Right lobe of liver (tissue), 6 donors: ENCODE data around the gene CDK8. TPM values are rescaled to one million over a fixed set of nuclear protein-coding genes. Genes with fewer than 3 reads are reported as not detected.

Source experiments
- ATAC-seq, 4 donors: fragments of 200-7000 bp; cut with Tn5 transposase; one replicate each; pipeline ENCODE4 v1.9.1; 2020; ENCODE audit warnings: mild to moderate bottlenecking in 4 of 4, moderate library complexity in 4 of 4
- DNase-seq, 3 donors: peaks; one replicate each; pipeline ENCODE4 v3.0.0-alpha.2; 2020
- H3K27ac ChIP-seq, 3 donors: fragments of 200-600 bp; one replicate each; pipeline ENCODE4 v1.8.0; 2022
- H3K27me3 ChIP-seq, 2 donors: fragments of 200-600 bp; one replicate each; pipeline ENCODE4 v1.8.0; 2022
- H3K36me3 ChIP-seq, 4 donors: fragments of 200-600 bp; sonication (generic) in 1 of 4; one replicate each; pipeline versions ENCODE4 v1.5.1 to v1.8.0; 2017 to 2022; ENCODE audit warnings: control low read depth in 1 of 4
- H3K4me1 ChIP-seq, 4 donors: fragments of 200-600 bp; sonication (generic) in 1 of 4; one replicate each; pipeline versions ENCODE4 v1.5.1 to v1.8.0; 2017 to 2022; ENCODE audit warnings: control low read depth in 1 of 4
- H3K4me3 ChIP-seq, 3 donors: fragments of 200-600 bp; one replicate each; pipeline ENCODE4 v1.8.0; 2022
- H3K9me3 ChIP-seq, 4 donors: fragments of 200-600 bp; sonication (generic) in 1 of 4; one replicate each; pipeline versions ENCODE4 v1.5.1 to v1.8.0; 2017 to 2022; ENCODE audit warnings: control low read depth in 1 of 4
- CTCF ChIP-seq, 4 donors: fragments of 200-600 bp in 3 of 4; fragments of 450-650 bp in 1 of 4; IDR thresholded peaks; one replicate each; pipeline versions ENCODE4 v1.5.1 to v1.8.0; 2016 to 2022; ENCODE audit warnings: antibody characterized with exemption in 4 of 4, mild to moderate bottlenecking in 2 of 4
- POLR2A ChIP-seq: fragments of 450-650 bp; IDR thresholded peaks from one replicate; pipeline ENCODE4 v1.6.1; 2017; ENCODE audit warnings: antibody characterized with exemption, mild to moderate bottlenecking
- WGBS: methylation state at CpG from one replicate; pipeline ENCODE4 v1.1.6; 2018; ENCODE audit warnings: low coverage, low lambda C conversion rate; ENCODE audit not compliant: insufficient coverage; ENCODE audit errors: missing lambda C conversion rate; 5-methylcytosine and 5-hydroxymethylcytosine counted together
- intact Hi-C, 2 donors: fragments of 100-400 bp; cut with DNase I; formaldehyde crosslinking; loops; one replicate each; pipeline versions ENCODE4 v1.11.2 to v1.14.1; 2022
- total RNA-seq, 6 experiments: library from RNA; depleted of rRNA in 2 of 6; stranded (reverse); fragments of >200 nt in 2 of 6; fragmentation: NEBNext Ultra II Directional in 3 of 6; extraction: Animal tissue kit (Norgen Biotek cat#: 25700) in 3 of 6; gene quantifications; one replicate each; pipeline versions ENCODE4 v1.1.0 to v1.2.4, GENCODE V29; 2016 to 2023
- donor health status: DM: no; HTN: yes; CAD: no.
- donor health status: DM: no; HTN: no; CAD: no.
- donor health status: DM: no; HTN: no; CAD: no.
- donor health status: DM: no; HTN: yes; CAD: no.
- donor health status: DM: no; HTN: yes; CAD: no.

Gene CDK8
- total RNA-seq, 6 experiments from 2014 or later, result 6.2 to 10.5 (median 7.7) TPM

GRCh38 chr13:26386026-26386425 lies 132.1 kb downstream of the CDK8 start:
- WGBS, result 92% methylated on average over 1 of the region's 1 CpG
- no peak for DNase-seq
- TF ChIP-seq POLR2A, result no peak
- no peak for TF ChIP-seq CTCF (IDR thresholded peaks at IDR 0.05)
- Histone ChIP-seq H3K36me3 (peaks cover 0 to 6% (median 0%) of the 10 kb centered on the region in 4 donors), H3K27ac (no peak overlapping the region), H3K4me1 (no peaks in the 10 kb centered on the region), H3K9me3 (no peaks in the 10 kb centered on the region), H3K27me3 (no peaks in the 10 kb centered on the region), H3K4me3 (no peak overlapping the region)
- intact Hi-C loops, result no loop called here
- no peak for ATAC-seq

GRCh38 chr13:26390203-26390602 lies 136.3 kb downstream of the CDK8 start:
- ATAC-seq (no peak), DNase-seq (no peak)
- H3K9me3 ChIP-seq, result no peaks in the 10 kb centered on the region
- H3K27me3 ChIP-seq, result no peaks in the 10 kb centered on the region
- 77% methylated on average over 3 of the region's 3 CpGs for WGBS
- TF ChIP-seq CTCF (IDR thresholded peaks at IDR 0.05) (no peak), POLR2A (no peak)
- intact Hi-C loops, result no loop called here
- no peaks in the 10 kb centered on the region for H3K4me1 ChIP-seq
- no peak overlapping the region for H3K27ac ChIP-seq
- peaks cover 0 to 4% (median 0%) of the 10 kb centered on the region in 4 donors for H3K36me3 ChIP-seq
- H3K4me3 ChIP-seq, result no peak overlapping the region

GRCh38 chr13:26400545-26400944 lies 146.6 kb downstream of the CDK8 start:
- H3K4me3 ChIP-seq, result no peak overlapping the region
- WGBS, result 87% methylated on average over 1 of the region's 1 CpG
- no peaks in the 10 kb centered on the region for H3K4me1 ChIP-seq
- TF ChIP-seq POLR2A (no peak), CTCF (IDR thresholded peaks at IDR 0.05) (no peak)
- H3K27ac ChIP-seq, result no peak overlapping the region
- intact Hi-C loops, result no loop called here
- DNase-seq (no peak), ATAC-seq (no peak)
- H3K9me3 ChIP-seq, result no peaks in the 10 kb centered on the region
- no peaks in the 10 kb centered on the region for H3K27me3 ChIP-seq
- peaks cover 0 to 13% (median 5%) of the 10 kb centered on the region in 4 donors for H3K36me3 ChIP-seq

- TF ChIP-seq POLR2A (no peak), CTCF (IDR thresholded peaks at IDR 0.05) (no peak)
- Histone ChIP-seq H3K4me1 (no peaks in the 10 kb centered on the region), H3K4me3 (no peak overlapping the region), H3K9me3 (no peaks in the 10 kb centered on the region), H3K27me3 (no peaks in the 10 kb centered on the region), H3K27ac (no peak overlapping the region), H3K36me3 (peaks cover 0 to 12% (median 5%) of the 10 kb centered on the region in 4 donors)
- DNase-seq (no peak), ATAC-seq (no peak)
- intact Hi-C loops, result no loop called here
- 90% methylated on average over 6 of the region's 6 CpGs for WGBS
Measured at GRCh38 chr13:26401069-26401468, 147.1 kb downstream of the CDK8 start.

GRCh38 chr13:26401578-26402021 lies 147.7 kb downstream of the CDK8 start:
- H3K9me3 ChIP-seq, result no peaks in the 10 kb centered on the region
- H3K36me3 ChIP-seq, result peaks cover 0 to 9% (median 5%) of the 10 kb centered on the region in 4 donors
- intact Hi-C loops, result no loop called here
- no peak overlapping the region for H3K4me3 ChIP-seq
- peak in 1 of 4 donors; percentile 51 for ATAC-seq
- no peak for DNase-seq
- TF ChIP-seq CTCF (IDR thresholded peaks at IDR 0.05) (no peak), POLR2A (no peak)
- H3K27me3 ChIP-seq, result no peaks in the 10 kb centered on the region
- 23% methylated on average over 3 of the region's 3 CpGs for WGBS
- no peaks in the 10 kb centered on the region for H3K4me1 ChIP-seq
- H3K27ac ChIP-seq, result no peak overlapping the region
